Measurements from ENCODE around the gene IGF1R.

Gene IGF1R

GRCh38 chr15:98778960-98779359 is 130.6 kb downstream of the IGF1R start:
- DNase-seq = no peak

- peak; percentile 78 for DNase-seq
Observed at GRCh38 chr15:98779463-98780071, 131.2 kb downstream of the IGF1R start.

- DNase-seq = no peak
Observed at GRCh38 chr15:98781838-98782237, 133.5 kb downstream of the IGF1R start.

- no peak for DNase-seq
Observed at GRCh38 chr15:98782801-98783200, 134.5 kb downstream of the IGF1R start.

GRCh38 chr15:98785431-98785806 is 137.1 kb downstream of the IGF1R start:
- DNase-seq = no peak

GRCh38 chr15:98785807-98786621 is 137.7 kb downstream of the IGF1R start:
- no peak for DNase-seq

GRCh38 chr15:98786717-98787116 is 138.4 kb downstream of the IGF1R start:
- no peak for DNase-seq

GRCh38 chr15:98787194-98787593 is 138.9 kb downstream of the IGF1R start:
- DNase-seq = no peak

- no peak for DNase-seq
Observed at GRCh38 chr15:98787936-98788757, 139.8 kb downstream of the IGF1R start.

- DNase-seq = no peak
Observed at GRCh38 chr15:98789020-98789419, 140.7 kb downstream of the IGF1R start.

- no peak for DNase-seq
Observed at GRCh38 chr15:98790270-98790669, 141.9 kb downstream of the IGF1R start.

- DNase-seq = no peak
Observed at GRCh38 chr15:98791046-98791701, 142.8 kb downstream of the IGF1R start.

- no peak for DNase-seq
Observed at GRCh38 chr15:98792117-98792516, 143.8 kb downstream of the IGF1R start.

GRCh38 chr15:98794211-98794610 is 145.9 kb downstream of the IGF1R start:
- no peak for DNase-seq

- DNase-seq = no peak
Observed at GRCh38 chr15:98794748-98795147, 146.4 kb downstream of the IGF1R start.

- no peak for DNase-seq
Observed at GRCh38 chr15:98795980-98796379, 147.6 kb downstream of the IGF1R start.

GRCh38 chr15:98796685-98797357 is 148.5 kb downstream of the IGF1R start:
- DNase-seq = no peak

- DNase-seq = no peak
Observed at GRCh38 chr15:98798375-98798893, 150.1 kb downstream of the IGF1R start.

- DNase-seq = no peak
Observed at GRCh38 chr15:98799461-98800390, 151.4 kb downstream of the IGF1R start.

- DNase-seq = no peak
Observed at GRCh38 chr15:98800437-98801233, 152.3 kb downstream of the IGF1R start.
